HG02571 (cell line): ENCODE measurements around the gene BRD3OS.
"Not testable (repeated sequence)": the region's sequence is repeated elsewhere in the genome, so short reads cannot be mapped to it uniquely, and the experiment has no call there.

Source experiments
- ATAC-seq: cut with Tn5 transposase; IDR thresholded peaks from one replicate; pipeline ENCODE4 v1.9.1; 2021; ENCODE audit warnings: mild to moderate bottlenecking, moderate library complexity; ENCODE audit not compliant: unreplicated experiment

BRD3OS gene

GRCh38 chr9:133987946-133988665 is 37.2 kb upstream of the BRD3OS start:
- no peak for ATAC-seq

GRCh38 chr9:133988771-133989170 is 36.5 kb upstream of the BRD3OS start:
- not testable (repeated sequence) for ATAC-seq

- ATAC-seq: no peak
These were observed 35.5 kb upstream of the BRD3OS start for GRCh38 chr9:133989625-133990365.

- no peak for ATAC-seq
These were observed 34.7 kb upstream of the BRD3OS start for GRCh38 chr9:133990366-133991213.

- no peak for ATAC-seq
These were observed 33.9 kb upstream of the BRD3OS start for GRCh38 chr9:133991214-133991921.

GRCh38 chr9:133991964-133992779 is 33.1 kb upstream of the BRD3OS start, which contains the start of gene VAV2:
Gene VAV2 (minus strand): TSS chr9:133992324. CDS start chr9:133992278, 46 bp downstream.
- peak; percentile 51 for ATAC-seq

GRCh38 chr9:133992780-133993634 is 32.3 kb upstream of the BRD3OS start:
- ATAC-seq: peak; percentile 48

GRCh38 chr9:133993635-133994253 is 31.5 kb upstream of the BRD3OS start:
- no peak for ATAC-seq

- no peak for ATAC-seq
These were observed 30.8 kb upstream of the BRD3OS start for GRCh38 chr9:133994353-133995011.

- ATAC-seq: no peak
These were observed 30.0 kb upstream of the BRD3OS start for GRCh38 chr9:133995012-133995896.

GRCh38 chr9:133996531-133997520 is 28.5 kb upstream of the BRD3OS start:
- no peak for ATAC-seq

GRCh38 chr9:133997584-133997983 is 27.7 kb upstream of the BRD3OS start:
- no peak for ATAC-seq

GRCh38 chr9:133998915-133999595 is 26.2 kb upstream of the BRD3OS start:
- no peak for ATAC-seq

- no peak for ATAC-seq
These were observed 25.4 kb upstream of the BRD3OS start for GRCh38 chr9:133999851-134000265.

- no peak for ATAC-seq
These were observed 22.5 kb upstream of the BRD3OS start for GRCh38 chr9:134002796-134003195.
